GM12864 (cell line): Measurements from ENCODE around the gene KSR1.

Experiments used
- DNase-seq: peaks from one replicate; pipeline ENCODE4 v3.0.0-alpha.2; 2011; ENCODE audit warnings: low read depth
- H3K4me3 ChIP-seq: 2 replicates; pipeline ENCODE4 v1.5.1; 2011; ENCODE audit warnings: mild to moderate bottlenecking, low read depth, low read length, control low read depth
- TF ChIP-seq, protein P1 (sequence below): IDR thresholded peaks from 2 replicates; pipeline ENCODE4 v1.5.1; 2011; ENCODE audit warnings: low read depth, mild to moderate bottlenecking, moderate library complexity, low read length, control low read depth, inconsistent platforms; ENCODE audit errors: missing control alignments

The KSR1 gene

GRCh38 chr17:27616414-27616813, 160.2 kb downstream of the KSR1 start:
- TF ChIP-seq, protein P1, sequence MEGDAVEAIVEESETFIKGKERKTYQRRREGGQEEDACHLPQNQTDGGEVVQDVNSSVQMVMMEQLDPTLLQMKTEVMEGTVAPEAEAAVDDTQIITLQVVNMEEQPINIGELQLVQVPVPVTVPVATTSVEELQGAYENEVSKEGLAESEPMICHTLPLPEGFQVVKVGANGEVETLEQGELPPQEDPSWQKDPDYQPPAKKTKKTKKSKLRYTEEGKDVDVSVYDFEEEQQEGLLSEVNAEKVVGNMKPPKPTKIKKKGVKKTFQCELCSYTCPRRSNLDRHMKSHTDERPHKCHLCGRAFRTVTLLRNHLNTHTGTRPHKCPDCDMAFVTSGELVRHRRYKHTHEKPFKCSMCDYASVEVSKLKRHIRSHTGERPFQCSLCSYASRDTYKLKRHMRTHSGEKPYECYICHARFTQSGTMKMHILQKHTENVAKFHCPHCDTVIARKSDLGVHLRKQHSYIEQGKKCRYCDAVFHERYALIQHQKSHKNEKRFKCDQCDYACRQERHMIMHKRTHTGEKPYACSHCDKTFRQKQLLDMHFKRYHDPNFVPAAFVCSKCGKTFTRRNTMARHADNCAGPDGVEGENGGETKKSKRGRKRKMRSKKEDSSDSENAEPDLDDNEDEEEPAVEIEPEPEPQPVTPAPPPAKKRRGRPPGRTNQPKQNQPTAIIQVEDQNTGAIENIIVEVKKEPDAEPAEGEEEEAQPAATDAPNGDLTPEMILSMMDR, result no peak
- no peak for DNase-seq
- no peak overlapping the region for H3K4me3 ChIP-seq

DNA sequence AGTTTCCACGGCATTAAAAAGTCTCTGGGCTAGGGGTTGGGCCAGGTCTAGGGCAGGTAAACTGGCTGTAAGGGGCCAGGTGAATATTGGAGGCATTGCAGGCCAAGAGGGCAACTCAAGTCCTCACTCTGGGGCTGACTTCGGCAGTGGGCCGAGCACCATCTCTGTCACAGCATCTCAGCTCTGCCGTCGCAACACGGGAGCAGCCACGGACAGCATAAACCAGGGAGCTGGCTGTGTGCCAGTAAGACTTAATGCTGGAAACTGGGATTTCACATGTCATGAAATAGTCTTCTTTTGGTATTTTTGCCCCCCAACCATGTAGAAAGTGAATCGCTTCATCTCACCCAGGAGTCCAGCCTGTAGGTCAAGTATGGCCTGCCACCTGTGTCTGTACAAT, 162.2 kb downstream of the KSR1 start:
- H3K4me3 ChIP-seq, result no peak overlapping the region

DNA sequence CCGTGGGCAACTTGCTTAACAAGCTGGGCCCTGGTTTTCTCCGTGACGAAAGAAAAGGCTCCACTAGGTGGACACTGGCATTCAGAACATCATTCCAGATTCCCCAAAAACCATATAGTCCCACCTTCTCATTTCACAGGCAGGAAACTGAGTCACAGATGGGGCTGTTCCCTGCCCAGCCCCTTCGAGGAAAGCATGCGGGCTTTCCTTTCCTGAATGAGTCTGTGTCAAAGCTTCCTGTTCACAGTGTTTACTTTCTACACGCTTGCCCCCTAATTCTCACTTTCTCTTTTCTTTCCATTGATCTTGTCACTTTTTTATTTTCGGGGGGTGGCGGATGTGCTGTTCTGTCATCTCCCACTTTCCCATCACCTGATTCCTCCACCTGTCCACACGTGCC, 164.5 kb downstream of the KSR1 start:
- H3K4me3 ChIP-seq, result no peak overlapping the region
- no peak for DNase-seq
- TF ChIP-seq, protein P1, result no peak

More for the DNA sequence above, 162.2 kb downstream of the KSR1 start:
- TF ChIP-seq, protein P1, result no peak
- DNase-seq, result no peak

DNA sequence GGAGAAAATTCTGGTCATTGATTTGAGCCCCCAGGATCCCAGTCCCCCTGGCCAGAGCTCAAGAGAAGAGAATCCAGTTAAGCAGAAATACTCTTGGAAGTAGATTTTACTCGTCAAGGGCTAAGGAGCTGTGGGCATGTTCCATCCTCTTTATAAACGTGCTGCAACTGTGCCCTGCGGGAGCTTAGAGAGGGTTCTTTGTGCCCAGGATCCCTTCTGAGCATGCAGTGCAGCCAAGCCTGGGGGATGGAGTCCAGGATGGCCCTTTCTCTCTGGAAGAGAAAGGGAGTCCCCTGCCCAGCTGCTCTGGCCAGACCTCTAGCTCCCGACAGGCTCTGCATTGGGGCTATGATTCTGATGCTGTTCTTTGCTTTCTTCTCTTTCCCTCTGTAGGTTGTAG, 165.3 kb downstream of the KSR1 start:
- TF ChIP-seq, protein P1, result no peak
- no peak overlapping the region for H3K4me3 ChIP-seq
- no peak for DNase-seq

DNA sequence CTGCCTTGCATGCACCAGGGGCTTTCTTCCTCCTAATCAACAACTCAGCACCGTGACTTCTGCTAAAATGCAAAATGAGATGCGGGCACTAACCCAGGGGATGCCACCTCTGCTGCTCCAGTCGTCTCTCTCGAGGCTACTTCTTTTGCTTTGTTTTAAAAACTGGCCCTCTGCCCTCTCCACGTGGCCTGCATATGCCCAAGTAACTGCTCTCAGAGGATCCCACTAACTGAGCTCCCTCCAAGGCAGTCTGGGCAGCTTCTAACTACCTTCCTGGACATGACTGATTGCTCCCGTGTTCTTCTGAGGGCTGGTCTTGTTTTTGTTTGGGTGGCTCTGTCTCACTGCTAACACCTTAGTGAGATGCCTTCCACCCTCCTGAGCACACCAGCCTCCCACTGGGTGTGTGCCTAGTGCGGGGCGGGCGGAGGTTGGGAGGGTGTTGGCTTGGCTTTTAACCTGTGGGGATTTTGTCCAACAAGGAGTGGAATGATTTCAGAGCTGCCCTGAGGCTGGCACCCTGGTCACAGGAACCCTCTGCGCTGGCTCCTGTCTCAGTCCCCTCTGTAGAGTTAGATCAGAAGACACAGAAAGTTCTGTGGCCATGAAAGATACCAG, 165.8 kb downstream of the KSR1 start:
- no peak for DNase-seq
- TF ChIP-seq, protein P1, result no peak

GRCh38 chr17:27622986-27623385, 166.7 kb downstream of the KSR1 start:
- DNase-seq, result no peak
- TF ChIP-seq, protein P1, result no peak
- H3K4me3 ChIP-seq, result no peak overlapping the region

More for the DNA sequence above, 165.8 kb downstream of the KSR1 start:
- H3K4me3 ChIP-seq, result no peak overlapping the region

GRCh38 chr17:27623614-27624013, 167.4 kb downstream of the KSR1 start:
- TF ChIP-seq, protein P1, result no peak
- H3K4me3 ChIP-seq, result no peak overlapping the region
- no peak for DNase-seq
